ENCODE measurements around the gene WBP4.

The WBP4 gene

GRCh38 chr13:41049480-41050440, 11.5 kb upstream of the WBP4 start:
- DNase-seq: no peak

- no peak for DNase-seq
Observed at GRCh38 chr13:41052441-41052840, 8.9 kb upstream of the WBP4 start.

DNA sequence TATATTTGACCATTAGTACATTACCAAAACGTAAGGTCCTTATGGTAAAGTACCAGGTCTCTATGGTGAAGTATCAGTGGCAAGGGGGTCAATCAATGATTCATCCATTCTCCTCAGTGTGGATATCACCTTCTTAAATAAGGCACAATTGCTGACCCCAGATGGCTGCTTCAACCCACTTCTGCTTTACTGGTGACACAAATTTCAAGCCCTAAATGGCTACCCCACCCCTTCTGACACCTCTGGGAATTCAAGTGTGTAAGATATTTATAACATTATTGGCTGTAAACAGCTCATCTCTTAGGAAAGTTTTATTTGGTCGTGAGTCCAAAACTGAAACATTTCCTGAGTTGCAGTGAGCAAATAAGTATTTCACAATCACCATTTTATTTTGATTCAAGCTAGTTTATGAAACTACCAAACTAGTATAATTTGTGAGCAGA, 7.9 kb upstream of the WBP4 start:
- peak; percentile 34 for DNase-seq

DNA sequence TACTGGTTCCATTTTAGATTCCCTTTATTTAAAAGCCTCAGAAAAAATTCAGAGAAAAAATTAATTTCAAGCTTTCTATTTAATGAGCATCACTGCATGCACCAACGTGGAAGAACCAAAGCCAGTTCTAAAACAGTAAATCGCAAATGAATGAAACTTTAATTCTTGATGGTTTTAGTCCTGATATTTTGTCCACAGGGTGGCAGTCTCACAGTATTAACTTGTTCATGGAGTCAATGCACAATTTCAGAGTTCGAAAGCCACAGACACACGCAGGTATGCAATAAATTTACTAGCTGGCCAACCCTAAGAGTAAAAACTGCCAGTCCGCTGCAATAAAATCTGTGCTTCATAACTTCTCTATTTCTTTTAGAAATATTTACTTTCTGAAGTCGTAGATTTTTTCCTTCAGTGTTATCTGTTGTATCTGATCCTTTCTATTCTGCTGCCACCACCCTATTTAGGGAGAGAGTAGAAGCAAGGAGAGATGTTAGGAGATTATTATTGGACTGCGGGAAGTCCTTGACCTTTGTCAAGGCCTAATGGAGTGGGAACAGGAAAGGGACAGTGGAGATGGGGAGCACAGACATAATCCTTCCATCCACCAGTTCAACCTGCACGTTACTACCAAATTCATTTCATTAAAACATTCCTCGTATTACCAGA, 7.0 kb upstream of the WBP4 start:
- DNase-seq: peak; percentile 76

GRCh38 chr13:41054919-41055619, 6.2 kb upstream of the WBP4 start:
- no peak for DNase-seq

GRCh38 chr13:41056194-41056593, 5.1 kb upstream of the WBP4 start:
- no peak for DNase-seq

GRCh38 chr13:41056826-41057711, 4.2 kb upstream of the WBP4 start:
- DNase-seq: no peak

DNA sequence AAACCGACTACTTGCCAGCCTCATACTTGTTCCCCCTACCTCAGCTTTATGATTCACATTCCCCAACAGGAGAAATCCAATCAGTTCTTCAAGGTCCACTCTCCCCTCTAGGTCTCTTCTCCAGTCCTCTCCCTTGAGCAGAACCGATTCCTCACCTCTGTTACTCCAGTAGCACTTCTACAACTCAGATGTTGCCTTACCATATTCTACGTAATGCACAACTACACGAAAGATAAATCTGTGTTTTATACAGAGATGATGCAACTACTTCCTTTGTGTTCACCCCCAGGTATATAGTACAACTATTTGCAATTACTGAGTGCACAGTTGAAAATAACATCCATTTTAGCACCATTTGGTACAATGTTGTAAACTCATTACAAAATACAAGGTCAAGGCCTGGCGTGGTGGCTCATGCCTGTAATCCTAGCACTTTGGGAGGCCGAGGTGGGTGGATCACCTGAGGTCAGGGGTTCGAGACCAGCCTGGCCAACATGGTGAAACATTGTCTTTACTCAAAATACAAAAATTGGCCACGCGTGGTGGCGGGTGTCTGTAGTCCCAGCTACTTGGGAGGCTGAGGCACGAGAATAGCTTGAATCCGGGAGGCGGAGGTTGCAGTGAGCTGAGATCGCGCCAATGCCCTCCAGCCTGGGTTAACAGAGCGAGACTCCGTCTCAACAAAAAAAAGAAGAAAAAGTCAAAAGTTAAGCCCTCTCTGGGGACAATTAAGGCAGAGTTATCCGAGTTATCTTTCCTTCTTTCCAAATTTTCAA, 2.8 kb upstream of the WBP4 start:
- DNase-seq: no peak

DNA sequence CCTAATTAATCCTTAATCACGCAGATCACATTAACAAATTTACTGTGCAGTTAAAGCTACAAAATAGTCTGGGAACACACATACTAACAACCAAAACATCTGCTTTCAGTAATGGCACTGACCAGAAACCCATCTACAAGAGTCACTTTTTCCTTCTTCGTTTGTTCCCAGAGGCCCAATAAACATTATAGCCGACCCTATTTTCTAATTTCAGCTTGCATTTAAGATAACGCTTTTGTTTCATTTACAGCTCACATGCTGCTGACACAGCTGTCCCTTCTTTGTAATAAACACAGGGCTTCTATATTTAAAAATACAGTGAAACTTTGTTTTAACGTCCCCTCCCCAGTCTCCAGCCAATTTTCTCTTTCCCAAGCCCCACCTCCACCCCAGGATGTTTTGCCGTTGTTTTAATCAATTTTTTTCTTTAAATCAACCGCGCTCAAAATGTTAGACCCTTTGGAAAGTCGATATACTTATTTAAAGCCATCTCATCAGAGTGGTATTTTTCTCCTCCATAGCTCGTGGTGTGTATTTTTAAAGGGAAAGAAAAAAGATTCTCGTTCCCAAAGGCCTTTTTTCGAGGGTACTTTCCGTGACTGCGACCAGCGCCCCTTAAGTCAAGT, 1.7 kb upstream of the WBP4 start:
- DNase-seq: no peak

GRCh38 chr13:41060082-41060723, 1.1 kb upstream of the WBP4 start:
- DNase-seq: peak; percentile 71

DNA sequence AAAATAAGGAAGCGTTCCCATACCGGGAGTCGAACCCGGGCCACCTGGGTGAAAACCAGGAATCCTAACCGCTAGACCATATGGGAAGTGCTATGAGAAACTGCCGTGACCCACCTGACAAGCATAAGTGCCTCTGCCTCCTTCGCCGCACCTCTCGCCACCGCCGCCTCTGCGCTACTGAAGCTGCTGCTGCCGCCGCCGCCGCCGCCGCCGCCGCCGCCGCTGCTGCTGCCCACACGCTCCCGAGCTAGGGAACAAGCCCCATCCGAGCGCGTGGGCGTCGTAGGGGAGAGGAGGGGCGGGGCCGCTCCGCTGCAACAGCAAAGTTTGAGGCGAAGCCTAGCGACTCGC, 610 bp upstream of the WBP4 start:
- peak; percentile 85 for DNase-seq

GRCh38 chr13:41061914-41062837, 867 bp downstream of the WBP4 start:
- DNase-seq: no peak

DNA sequence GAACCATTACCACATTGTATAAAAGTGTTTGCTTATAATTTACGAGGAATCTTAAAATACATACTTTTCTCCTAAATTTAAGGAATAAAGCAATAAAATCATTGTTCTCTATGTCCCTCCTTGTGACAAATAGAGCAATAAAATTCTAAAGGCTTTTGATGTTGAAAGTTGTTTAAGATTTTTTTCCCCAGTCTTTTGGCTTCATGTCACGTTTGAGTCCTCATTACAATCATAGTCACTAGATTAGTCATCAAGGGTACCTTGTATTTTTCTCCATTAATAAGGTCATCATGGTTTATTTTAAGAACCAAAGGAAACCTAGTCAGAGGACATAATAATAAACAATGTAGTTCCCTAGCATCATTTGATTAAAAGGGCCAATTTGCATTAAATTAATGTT, 3.2 kb downstream of the WBP4 start:
- DNase-seq: no peak

DNA sequence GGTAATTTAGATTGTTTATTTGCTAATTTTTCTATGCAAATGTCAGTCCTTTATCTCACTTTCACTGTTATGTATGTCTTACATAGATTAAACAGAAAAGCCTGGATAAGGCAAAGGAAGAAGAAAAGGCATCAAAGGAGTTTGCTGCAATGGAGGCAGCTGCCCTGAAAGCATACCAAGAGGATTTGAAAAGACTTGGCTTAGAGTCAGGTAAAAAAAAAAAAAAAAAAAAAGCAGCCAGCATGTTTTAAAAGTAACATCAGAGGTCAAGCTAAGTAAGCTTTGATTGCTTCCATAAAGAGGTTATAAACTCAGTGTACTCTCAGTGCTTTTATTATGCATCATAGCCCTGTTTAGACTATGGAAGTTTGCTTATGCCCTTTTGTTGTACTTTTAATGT, 3.8 kb downstream of the WBP4 start:
- no peak for DNase-seq

DNA sequence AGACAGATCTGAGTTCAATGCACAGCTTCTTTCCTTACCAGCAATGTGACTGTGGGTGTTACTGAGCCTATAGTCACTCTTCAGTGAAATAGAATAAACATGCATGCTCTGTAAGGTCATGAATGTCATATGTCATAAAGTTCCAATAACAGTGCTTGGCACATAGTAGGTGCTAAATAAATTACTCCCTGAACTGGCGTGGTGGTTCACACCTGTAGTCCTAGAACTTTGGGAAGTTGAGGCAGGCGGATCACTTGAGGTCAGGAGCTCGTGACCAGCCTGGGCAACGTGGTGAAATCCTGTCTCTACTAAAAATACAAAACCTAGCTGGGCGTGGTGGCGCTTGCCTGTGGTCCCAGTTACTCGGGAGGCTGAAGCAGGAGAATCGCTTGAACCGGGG, 13.2 kb downstream of the WBP4 start:
- DNase-seq: no peak

GRCh38 chr13:41075034-41075433, 13.7 kb downstream of the WBP4 start:
- peak; percentile 60 for DNase-seq

DNA sequence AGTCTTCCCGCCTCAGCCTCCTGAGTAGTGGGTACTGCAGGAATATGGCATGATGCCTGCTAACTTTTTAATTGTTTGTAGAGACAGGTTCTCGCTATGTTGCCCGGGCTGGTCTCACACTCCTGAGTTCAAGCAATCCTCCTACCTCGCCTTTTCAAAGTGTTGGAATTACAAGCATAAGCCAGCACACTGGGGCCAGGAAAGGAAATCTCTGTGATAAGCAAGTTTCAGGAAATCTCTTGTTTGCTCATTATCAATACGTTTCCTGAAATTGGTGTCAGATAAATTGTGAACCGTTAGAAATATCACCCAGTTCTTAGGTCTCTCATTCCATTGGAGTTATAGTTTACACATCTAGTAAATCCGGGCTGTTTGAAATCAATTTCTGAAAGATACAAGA, 14.2 kb downstream of the WBP4 start:
- DNase-seq: no peak

- DNase-seq: no peak
Observed at GRCh38 chr13:41077475-41077874, 16.2 kb downstream of the WBP4 start.

DNA sequence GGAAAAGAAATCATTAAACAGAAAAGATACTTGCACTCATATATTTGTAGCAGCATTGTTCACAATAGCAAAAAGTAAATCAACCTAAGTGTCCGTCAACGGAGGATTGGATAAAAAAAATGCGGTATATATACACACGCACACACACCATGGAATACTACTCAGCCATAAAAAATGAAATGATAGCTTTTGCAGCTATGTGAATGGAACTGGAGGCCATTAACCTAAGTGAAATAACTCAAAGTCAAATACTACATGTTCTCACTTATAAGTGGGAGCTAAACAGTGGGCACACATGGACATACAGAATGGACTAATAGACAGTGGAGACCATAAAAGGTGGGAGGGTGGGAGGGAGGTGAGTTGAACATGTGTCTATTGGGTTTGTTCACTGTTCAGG, 18.4 kb downstream of the WBP4 start:
- DNase-seq: no peak
